NCI-H69 (cell line): ENCODE data around the gene KRTAP9-1.
"Not testable (repeated sequence)": the region's sequence is repeated elsewhere in the genome, so short reads cannot be mapped to it uniquely, and the experiment has no call there.

ENCODE experiments used
- DNase-seq: peaks from one replicate; lab custom pipeline; 2025; lab: John Stamatoyannopoulos, UW

The KRTAP9-1 gene

GRCh38 chr17:41178843-41179616 is 10.7 kb upstream of the KRTAP9-1 start:
- no peak for DNase-seq

DNA sequence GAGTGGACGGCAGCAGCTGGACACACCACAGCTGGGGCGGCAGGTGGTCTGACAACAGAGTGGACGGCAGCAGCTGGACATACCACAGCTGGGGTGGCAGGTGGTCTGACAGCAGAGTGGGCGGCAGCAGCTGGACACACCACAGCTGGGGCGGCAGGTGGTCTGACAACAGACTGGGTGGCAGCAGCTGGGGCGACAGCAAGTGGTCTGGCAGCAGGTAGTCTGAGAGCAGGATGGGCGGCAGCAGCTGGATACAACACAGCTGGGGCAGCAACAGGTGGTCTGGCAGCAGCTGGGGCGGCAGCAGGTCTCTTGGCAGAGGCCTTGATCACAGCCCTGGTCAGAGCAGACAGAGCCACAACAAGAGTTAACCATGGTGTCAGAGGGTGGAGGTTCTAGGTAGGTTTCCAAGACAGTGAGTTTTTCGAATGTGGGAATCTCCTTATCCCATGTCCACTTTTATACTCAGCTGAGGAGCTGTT is 5.2 kb upstream of the KRTAP9-1 start, which contains the start of gene KRTAP4-1:
Gene KRTAP4-1 (minus strand): TSS at position 432 of the 482 bp plus-strand sequence. CDS start 57 bp downstream, at position 375.
- DNase-seq = no peak

DNA sequence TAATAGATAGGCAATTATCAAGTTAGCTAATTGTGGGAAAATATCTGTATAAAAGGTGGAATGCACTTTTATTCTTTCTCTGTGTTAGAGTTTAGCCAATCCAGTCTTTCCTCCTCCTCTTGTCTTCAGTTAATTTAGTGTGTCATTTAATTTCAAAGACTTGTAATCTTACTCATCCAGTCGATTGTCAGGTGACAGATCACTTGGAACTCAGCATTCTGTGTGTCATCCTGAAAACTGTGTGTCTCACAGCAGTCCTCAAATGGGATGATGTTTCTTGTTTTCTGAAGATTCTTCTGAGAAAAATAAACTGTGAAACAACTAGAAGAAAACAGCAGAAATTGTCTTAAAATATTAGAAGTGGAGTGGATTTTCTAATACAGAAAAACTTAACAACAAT is 4.7 kb upstream of the KRTAP9-1 start:
- DNase-seq = no peak

- peak; percentile 3 for DNase-seq
Observed at GRCh38 chr17:41186872-41187271, 2.8 kb upstream of the KRTAP9-1 start.

GRCh38 chr17:41190328-41190727 is 641 bp downstream of the KRTAP9-1 start:
- DNase-seq = peak; percentile 17

- no peak for DNase-seq
Observed at GRCh38 chr17:41196068-41196467, 6.4 kb downstream of the KRTAP9-1 start.

- no peak for DNase-seq
Observed at GRCh38 chr17:41199421-41200078, 9.9 kb downstream of the KRTAP9-1 start.

GRCh38 chr17:41211845-41212466 is 22.3 kb downstream of the KRTAP9-1 start:
- DNase-seq = peak; percentile 42

- DNase-seq = peak; percentile 62
Observed at GRCh38 chr17:41212524-41213169, 23.0 kb downstream of the KRTAP9-1 start.

DNA sequence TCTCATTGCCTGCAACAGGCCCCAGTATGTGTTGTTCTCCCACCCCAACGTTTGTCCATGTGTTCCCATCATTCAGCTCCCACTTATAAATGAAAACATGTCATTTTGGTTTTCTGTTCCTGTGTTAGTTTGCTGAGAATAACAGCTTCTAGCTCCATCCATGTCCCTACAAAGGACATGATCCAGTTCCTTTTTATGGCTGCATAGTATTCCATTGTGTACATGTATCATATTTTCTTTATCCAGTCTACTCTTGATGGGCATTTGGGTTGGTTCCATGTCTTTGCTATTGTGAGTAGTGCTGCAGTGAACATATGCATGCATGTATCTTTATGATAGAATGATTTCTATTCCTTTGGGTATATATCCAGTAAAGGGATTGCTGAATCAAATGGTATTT is 26.0 kb downstream of the KRTAP9-1 start:
- DNase-seq = no peak

DNA sequence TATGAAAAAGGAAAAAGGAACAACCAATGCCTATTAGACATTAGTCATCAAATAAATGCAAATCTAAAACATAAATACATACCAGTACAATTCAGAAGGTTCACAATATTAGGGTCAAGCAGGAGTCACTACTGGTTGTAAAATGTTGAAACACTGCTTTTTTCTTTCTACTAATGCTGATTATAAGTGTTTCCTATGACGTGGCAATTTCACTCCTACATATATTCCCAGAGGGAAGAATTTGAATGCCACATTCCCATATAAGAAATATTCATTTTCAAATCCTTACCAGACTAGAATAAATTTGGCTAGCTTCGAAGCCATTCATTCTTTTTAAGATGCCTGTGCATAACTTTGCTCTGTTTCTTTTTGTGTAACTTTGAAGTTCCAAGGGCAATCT is 34.1 kb downstream of the KRTAP9-1 start:
- DNase-seq = no peak

DNA sequence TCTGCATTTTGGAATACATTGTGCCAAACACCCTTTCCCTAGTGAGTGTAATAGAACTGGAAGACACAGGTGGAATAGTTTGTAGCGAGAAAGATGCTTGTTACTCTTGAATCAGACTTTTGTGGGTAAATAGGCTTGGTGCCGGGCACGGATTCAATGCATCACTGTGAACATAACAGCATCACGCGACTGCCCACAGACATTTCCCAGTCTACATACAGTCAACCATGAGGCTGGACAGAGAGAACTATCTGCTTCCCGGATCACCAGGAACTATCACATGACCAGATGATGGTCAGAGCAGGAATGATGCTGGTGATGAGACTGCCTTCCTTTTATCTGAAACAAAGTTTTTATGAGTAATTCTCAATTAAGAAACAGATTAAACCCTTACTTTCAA is 36.4 kb downstream of the KRTAP9-1 start:
- no peak for DNase-seq

- DNase-seq = not testable (repeated sequence)
Observed at GRCh38 chr17:41226598-41227095, 37.0 kb downstream of the KRTAP9-1 start, which contains the start of gene KRTAP9-2. TSS of gene KRTAP9-2 (plus strand) at chr17:41226648. CDS start at chr17:41226655, 7 bp downstream.

GRCh38 chr17:41230094-41230493 is 40.4 kb downstream of the KRTAP9-1 start:
- DNase-seq = no peak

- no peak for DNase-seq
Observed at GRCh38 chr17:41231731-41232130, 42.0 kb downstream of the KRTAP9-1 start.

DNA sequence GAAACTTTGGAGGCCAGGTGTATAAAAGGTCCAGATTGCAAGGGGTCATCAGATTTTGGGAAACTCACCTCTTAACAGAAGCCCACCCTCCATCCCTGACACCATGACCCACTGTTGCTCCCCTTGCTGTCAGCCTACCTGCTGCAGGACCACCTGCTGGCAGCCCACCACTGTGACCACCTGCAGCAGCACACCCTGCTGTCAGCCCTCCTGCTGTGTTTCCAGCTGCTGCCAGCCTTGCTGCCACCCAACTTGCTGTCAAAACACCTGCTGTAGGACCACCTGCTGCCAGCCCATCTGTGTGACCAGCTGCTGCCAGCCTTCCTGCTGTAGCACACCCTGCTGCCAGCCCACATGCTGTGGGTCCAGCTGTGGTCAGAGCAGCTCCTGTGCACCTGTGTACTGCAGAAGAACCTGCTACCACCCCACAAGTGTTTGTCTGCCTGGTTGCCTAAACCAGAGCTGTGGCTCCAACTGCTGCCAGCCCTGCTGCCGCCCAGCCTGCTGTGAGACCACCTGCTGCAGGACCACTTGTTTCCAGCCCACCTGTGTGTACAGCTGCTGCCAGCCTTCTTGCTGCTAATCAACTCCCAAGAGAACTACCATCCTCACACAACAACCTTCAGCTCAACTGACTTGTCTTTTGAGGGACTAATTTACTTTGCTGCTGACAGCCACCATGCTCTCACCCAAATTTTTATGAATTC is 42.9 kb downstream of the KRTAP9-1 start, which contains the start of gene KRTAP9-3:
Gene KRTAP9-3 (plus strand): TSS at position 51 of the 707 bp plus-strand sequence. CDS start 53 bp downstream, at position 104.
- DNase-seq = peak; percentile 2

- not testable (repeated sequence) for DNase-seq
Observed at GRCh38 chr17:41237116-41237515, 47.4 kb downstream of the KRTAP9-1 start.

DNA sequence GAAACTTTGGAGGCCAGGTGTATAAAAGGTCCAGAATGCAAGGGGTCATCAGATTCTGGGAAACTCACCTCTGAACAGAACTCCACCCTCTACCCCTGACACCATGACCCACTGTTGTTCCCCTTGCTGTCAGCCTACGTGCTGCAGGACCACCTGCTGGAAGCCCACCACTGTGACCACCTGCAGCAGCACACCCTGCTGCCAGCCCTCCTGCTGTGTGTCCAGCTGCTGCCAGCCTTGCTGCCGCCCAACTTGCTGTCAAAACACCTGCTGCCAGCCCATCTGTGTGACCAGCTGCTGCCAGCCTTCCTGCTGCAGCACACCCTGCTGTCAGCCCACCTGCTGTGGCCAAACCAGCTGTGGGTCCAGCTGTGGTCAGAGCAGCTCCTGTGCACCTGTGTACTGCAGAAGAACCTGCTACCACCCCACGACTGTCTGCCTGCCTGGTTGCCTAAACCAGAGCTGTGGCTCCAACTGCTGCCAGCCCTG is 48.3 kb downstream of the KRTAP9-1 start, which contains the start of gene KRTAP9-8:
Gene KRTAP9-8 (plus strand): TSS at position 51 of the 489 bp plus-strand sequence. CDS start 53 bp downstream, at position 104.
- peak; percentile 7 for DNase-seq
